Lung (tissue), 12 donors: Measurements from ENCODE around the gene PTPRN2. TPM values are rescaled to one million over a fixed set of nuclear protein-coding genes. Genes with fewer than 3 reads are reported as not detected.

Source experiments
- ATAC-seq: fragments of 200-7000 bp; cut with Tn5 transposase; one replicate; pipeline ENCODE4 v1.9.1; 2020; ENCODE audit warnings: moderate number of reproducible peaks; ENCODE audit not compliant: insufficient read depth, low FRiP score
- DNase-seq, 3 donors: peaks; one replicate each; pipeline ENCODE4 v3.0.0-alpha.2; 2013 to 2017
- H3K27ac ChIP-seq, 2 donors: one replicate each; pipeline ENCODE4 v1.5.1; 2013; ENCODE audit warnings: mild to moderate bottlenecking in 2 of 2, moderate library complexity in 2 of 2, control low read depth in 1 of 2, inconsistent platforms in 1 of 2, low read depth in 1 of 2, low read length in 1 of 2
- H3K27me3 ChIP-seq, 3 donors: one replicate each; pipeline ENCODE4 v1.5.1; 2013; ENCODE audit warnings: low read length in 2 of 3; ENCODE audit not compliant: control insufficient read depth in 3 of 3, insufficient read depth in 3 of 3
- H3K36me3 ChIP-seq, 4 donors: one replicate each; pipeline ENCODE4 v1.5.1; 2013; ENCODE audit warnings: low read length in 4 of 4, mild to moderate bottlenecking in 1 of 4, moderate library complexity in 1 of 4; ENCODE audit not compliant: control insufficient read depth in 4 of 4, insufficient read depth in 4 of 4
- H3K4me1 ChIP-seq, 5 donors: one replicate each; pipeline ENCODE4 v1.5.1; 2013; ENCODE audit warnings: low read length in 5 of 5, mild to moderate bottlenecking in 2 of 5, moderate library complexity in 1 of 5; ENCODE audit not compliant: control insufficient read depth in 5 of 5, insufficient read depth in 5 of 5
- H3K4me3 ChIP-seq: one replicate; pipeline ENCODE4 v1.5.1; 2013; ENCODE audit warnings: mild to moderate bottlenecking, control low read depth, moderate library complexity
- H3K9ac ChIP-seq, 2 donors: one replicate each; pipeline ENCODE4 v1.5.1; 2013; ENCODE audit warnings: low read length in 2 of 2, control low read depth in 1 of 2; ENCODE audit not compliant: insufficient read depth in 1 of 2
- H3K9me3 ChIP-seq, 4 donors: one replicate each; pipeline ENCODE4 v1.5.1; 2013; ENCODE audit warnings: low read length in 3 of 4, mild to moderate bottlenecking in 1 of 4, moderate library complexity in 1 of 4; ENCODE audit not compliant: control insufficient read depth in 4 of 4, insufficient read depth in 3 of 4
- CTCF ChIP-seq: IDR thresholded peaks from 2 replicates; pipeline ENCODE4 v1.5.1; 2012; ENCODE audit warnings: mild to moderate bottlenecking; ENCODE audit errors: control extremely low read depth, extremely low read depth
- WGBS, 2 donors: extraction: QIAGEN DNeasy Blood & Tissue Kit; methylation state at CpG; one replicate each; pipeline ENCODE4 v1.1.7; 2013; 5-methylcytosine and 5-hydroxymethylcytosine counted together
- polyA plus RNA-seq, 2 donors: library from polyadenylated mRNA; stranded (reverse); fragments of 200-250 nt; gene quantifications; one replicate each; pipeline ENCODE4 v1.2.1, GENCODE V29; 2013
- total RNA-seq, 2 donors: library from RNA; depleted of rRNA in 1 of 2; stranded (reverse); fragments of >200 nt in 1 of 2; gene quantifications; one replicate each; pipeline ENCODE4 v1.2.1, GENCODE V29; 2014 to 2021
- donor health status: control.
- donor health status: control.
- donor health status: Bipolar disorder and iron deficiency.
- donor health status: healthy.
- donor health status: DM: yes; HTN: yes; CAD: no.

The PTPRN2 gene
- total and polyA plus RNA-seq, 4 donors: 2.1 to 7.4 (median 4.4) TPM

- Histone ChIP-seq H3K27ac (no peak overlapping the region), H3K9me3 (peaks cover 0 to 17% (median 6%) of the 10 kb centered on the region in 4 donors), H3K4me1 (no peaks in the 10 kb centered on the region), H3K4me3 (no peak overlapping the region), H3K9ac (no peak overlapping the region), H3K27me3 (no peaks in the 10 kb centered on the region), H3K36me3 (no peaks in the 10 kb centered on the region)
- ATAC-seq (no peak), DNase-seq (no peak)
- no peak for TF ChIP-seq CTCF
- WGBS, 2 donors: 95 to 98% methylated on average over 12 of the region's 12 CpGs
Measured at GRCh38 chr7:158186406-158186805, 401.2 kb downstream of the PTPRN2 start.

GRCh38 chr7:158185653-158186052 lies 402.0 kb downstream of the PTPRN2 start:
- no peaks in the 10 kb centered on the region for H3K36me3 ChIP-seq
- no peak for ATAC-seq
- TF ChIP-seq CTCF: no peak
- no peak overlapping the region for H3K9ac ChIP-seq
- DNase-seq: no peak
- H3K4me3 ChIP-seq: no peak overlapping the region
- H3K4me1 ChIP-seq: no peaks in the 10 kb centered on the region
- 91 to 93% methylated on average over 8 of the region's 8 CpGs for WGBS, 2 donors
- H3K9me3 ChIP-seq: peaks cover 0 to 17% (median 6%) of the 10 kb centered on the region in 4 donors
- H3K27ac ChIP-seq: no peak overlapping the region
- no peaks in the 10 kb centered on the region for H3K27me3 ChIP-seq

- H3K27me3 ChIP-seq: no peaks in the 10 kb centered on the region
- H3K27ac ChIP-seq: no peak overlapping the region
- WGBS, 2 donors: 66 to 73% methylated on average over 3 of the region's 3 CpGs
- TF ChIP-seq CTCF: no peak
- H3K4me3 ChIP-seq: no peak overlapping the region
- peaks cover 0 to 20% (median 6%) of the 10 kb centered on the region in 4 donors for H3K9me3 ChIP-seq
- no peaks in the 10 kb centered on the region for H3K4me1 ChIP-seq
- H3K9ac ChIP-seq: no peak overlapping the region
- no peaks in the 10 kb centered on the region for H3K36me3 ChIP-seq
- ATAC-seq (no peak), DNase-seq (no peak)
Measured at GRCh38 chr7:158183431-158183830, 404.2 kb downstream of the PTPRN2 start.

- Histone ChIP-seq H3K4me3 (no peak overlapping the region), H3K27me3 (no peaks in the 10 kb centered on the region), H3K36me3 (no peaks in the 10 kb centered on the region), H3K9ac (no peak overlapping the region), H3K4me1 (no peaks in the 10 kb centered on the region), H3K27ac (no peak overlapping the region), H3K9me3 (peaks cover 0 to 42% (median 12%) of the 10 kb centered on the region in 4 donors)
- TF ChIP-seq CTCF: no peak
- DNase-seq: no peak
- 83 to 84% methylated on average over 7 of the region's 7 CpGs for WGBS, 2 donors
- ATAC-seq: no peak
Measured at GRCh38 chr7:158176561-158177173, 411.0 kb downstream of the PTPRN2 start.
